GM11168 (cell line): Measurements from ENCODE around the gene GGA3.
"Not testable (repeated sequence)": the region's sequence is repeated elsewhere in the genome, so short reads cannot be mapped to it uniquely, and the experiment has no call there.

Experiments
- in situ Hi-C: fragments of 300-500 bp; cut with MboI; formaldehyde crosslinking; loops from one replicate; pipeline ENCODE4 v1.12.0; 2022; ENCODE audit warnings: low sequenced_read_pairs; ENCODE audit not compliant: unreplicated experiment

The GGA3 gene, protein sequence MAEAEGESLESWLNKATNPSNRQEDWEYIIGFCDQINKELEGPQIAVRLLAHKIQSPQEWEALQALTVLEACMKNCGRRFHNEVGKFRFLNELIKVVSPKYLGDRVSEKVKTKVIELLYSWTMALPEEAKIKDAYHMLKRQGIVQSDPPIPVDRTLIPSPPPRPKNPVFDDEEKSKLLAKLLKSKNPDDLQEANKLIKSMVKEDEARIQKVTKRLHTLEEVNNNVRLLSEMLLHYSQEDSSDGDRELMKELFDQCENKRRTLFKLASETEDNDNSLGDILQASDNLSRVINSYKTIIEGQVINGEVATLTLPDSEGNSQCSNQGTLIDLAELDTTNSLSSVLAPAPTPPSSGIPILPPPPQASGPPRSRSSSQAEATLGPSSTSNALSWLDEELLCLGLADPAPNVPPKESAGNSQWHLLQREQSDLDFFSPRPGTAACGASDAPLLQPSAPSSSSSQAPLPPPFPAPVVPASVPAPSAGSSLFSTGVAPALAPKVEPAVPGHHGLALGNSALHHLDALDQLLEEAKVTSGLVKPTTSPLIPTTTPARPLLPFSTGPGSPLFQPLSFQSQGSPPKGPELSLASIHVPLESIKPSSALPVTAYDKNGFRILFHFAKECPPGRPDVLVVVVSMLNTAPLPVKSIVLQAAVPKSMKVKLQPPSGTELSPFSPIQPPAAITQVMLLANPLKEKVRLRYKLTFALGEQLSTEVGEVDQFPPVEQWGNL

DNA sequence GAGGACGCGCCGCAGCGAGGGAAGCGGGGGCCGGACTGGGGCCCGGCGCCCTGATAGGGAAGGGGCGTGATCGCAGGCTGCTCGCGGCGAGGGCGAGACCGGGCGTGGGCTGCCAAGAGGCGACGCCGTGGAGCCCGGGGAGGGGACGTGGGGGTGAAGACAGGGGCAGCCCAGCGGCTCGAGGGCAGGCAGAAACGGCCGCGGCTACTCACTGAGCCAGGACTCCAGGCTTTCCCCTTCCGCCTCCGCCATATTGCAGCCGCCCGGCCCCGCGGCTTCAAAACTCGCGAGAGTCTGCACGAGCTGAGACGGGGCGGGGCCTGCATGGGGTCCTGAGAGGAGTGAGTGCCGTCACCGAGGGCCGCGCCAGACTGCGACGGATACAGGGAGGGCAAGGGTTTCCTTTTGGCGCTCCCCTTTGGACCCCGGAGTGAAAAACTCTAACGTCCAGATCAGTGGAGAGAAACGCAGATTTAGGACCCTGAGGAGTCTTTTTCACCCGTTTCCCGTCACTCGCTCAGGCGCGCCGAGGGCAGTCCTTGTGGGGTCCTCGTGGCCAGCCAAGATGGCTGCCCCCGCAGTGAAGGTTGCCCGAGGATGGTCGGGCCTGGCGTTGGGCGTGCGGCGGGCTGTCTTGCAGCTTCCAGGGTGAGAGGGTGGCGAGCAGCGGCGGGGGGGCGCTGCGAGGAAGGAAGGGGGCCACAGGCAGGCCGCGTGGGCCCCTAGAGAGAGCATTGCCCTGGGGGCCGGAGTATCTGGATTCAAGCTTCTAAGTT, at the start of gene GGA3, which contains the start of gene MRPS7:
Gene GGA3 (minus strand): TSS at position 271 of the 776 bp plus-strand sequence. CDS start 19 bp downstream, at position 252.
Gene MRPS7 (plus strand): TSS at position 544 of the 776 bp plus-strand sequence. CDS start 22 bp downstream, at position 566.
- in situ Hi-C loops: no loop called here

DNA sequence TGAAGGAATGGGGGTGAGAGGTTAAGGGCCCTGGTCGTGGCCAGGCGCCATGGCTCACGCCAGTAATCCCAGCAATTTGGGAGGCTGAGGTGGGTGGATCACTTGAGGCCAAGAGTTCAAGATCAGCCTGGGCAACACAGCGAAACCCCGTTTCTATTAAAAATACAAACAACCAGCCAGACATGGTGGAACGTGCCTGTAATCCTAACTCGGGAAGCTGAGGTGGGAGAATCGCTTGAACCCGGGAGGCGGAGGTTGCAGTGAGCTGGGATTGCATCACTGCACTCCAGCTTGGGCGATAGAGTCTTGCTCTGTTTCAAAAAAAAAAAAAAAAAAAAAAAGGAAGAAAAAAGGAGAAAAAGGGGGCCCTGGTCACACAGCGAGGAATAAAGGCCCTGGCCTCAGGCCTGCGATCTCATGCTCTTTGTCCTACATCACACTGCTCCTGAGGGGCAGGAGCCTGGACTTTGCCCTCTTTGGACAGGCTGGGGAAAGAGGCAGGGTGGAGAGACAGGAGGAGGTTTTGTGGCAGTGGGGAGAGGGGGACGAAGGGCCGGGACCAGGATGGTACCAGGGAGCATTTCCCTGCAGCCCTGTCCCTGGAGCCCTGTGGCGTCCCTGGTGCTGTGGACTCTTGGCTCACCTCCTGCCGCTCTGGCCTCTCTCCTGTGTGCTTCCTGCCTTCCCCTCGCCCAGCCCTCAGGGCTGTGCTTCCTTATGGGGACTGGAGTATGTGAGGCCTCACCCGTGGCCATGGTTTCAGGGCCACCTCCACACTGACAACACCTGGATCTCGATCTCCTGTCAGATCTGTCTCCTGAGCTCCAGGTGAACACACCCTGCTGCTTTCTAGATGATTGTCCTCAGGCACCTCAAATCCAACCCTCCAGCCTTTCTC, 47.6 kb upstream of the GGA3 start:
- in situ Hi-C loops: no loop called here

DNA sequence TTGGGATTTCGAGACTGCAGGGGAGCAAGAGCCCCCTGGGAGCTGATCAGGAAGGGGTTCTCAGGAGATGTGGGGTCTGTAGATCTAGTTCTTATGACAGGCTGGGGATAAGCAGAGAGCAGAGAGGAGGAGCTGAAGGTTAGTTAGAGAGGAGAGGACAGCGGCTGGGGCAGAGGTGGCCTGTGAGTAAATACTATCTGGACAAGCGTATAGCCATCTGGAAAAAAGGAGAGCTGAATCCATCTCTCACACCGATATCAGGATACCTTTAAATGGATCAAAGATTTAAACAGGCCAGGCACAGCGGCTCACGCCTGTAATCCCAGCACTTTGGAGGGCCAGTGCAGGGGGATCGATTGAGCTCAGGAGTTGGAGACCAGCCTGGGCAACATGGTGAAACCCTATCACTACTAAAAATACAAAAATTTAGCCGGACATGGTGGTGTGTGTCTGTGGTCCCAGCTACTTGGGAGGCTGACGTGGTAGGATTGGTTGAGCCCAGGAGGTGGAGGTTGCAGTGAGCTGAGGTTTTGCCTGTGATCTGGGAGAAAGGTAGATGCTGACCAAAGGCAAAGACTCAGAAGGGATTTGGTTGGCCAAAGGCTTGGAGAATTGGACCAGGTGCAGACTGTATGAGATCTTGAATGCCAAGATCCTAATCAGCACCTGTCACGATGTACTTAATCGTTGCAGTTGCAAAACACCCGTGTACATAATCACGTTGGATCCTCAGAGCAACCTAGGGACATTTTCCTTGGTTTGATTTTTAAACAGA, 46.7 kb upstream of the GGA3 start:
- in situ Hi-C loops: no loop called here

DNA sequence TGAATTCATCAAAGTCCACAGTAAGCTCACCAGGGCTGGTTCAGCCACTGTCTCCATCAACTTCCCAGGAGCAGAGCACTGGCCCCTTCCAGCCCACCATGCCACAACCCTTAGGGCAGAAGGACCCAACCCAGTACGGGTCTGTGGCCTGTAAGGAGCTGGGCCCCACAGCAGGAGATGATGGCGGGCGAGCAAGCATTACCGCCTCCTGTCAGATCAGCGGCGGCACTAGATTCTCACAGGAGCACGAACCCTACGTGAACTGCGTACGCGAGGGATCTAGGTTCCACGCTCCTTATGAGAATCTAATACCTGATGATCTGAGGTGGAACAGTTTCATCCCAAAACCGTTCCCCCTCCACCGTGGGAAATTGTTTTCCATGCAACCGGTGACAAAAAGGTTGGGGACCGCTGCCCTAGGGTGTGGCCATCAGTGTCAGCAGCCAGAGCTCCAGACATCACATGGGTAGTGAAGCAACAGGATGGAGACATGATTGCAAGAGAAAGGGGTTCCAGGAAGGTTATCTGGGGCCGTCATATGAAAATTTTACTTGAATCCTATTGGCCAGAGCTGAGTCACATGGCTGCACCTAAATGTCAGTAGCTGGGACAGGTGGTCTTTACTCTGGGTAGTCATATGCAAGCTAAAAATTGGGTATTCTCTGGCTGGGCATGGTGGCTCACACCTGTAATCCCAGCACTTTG, 40.2 kb upstream of the GGA3 start:
- in situ Hi-C loops: no loop called here

DNA sequence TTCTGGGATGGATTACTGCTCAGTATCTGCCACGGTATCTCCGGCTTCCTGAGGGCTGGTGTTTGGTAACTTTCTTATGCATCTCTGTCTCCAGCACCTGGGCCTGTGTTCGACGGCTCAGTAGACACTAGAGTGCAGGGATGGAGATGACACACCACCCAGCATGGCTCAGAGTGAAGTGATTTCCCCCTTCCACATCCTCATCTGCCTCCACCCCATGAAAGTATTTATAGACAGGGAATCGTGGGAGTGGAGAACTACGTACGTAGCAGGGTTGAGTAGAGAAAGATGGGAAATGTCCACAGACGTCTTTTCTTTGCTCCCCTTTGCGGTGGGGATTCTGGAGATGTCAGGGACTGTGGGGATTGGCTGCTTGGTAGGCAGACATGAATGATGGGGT, 39.6 kb upstream of the GGA3 start:
- in situ Hi-C loops: no loop called here

DNA sequence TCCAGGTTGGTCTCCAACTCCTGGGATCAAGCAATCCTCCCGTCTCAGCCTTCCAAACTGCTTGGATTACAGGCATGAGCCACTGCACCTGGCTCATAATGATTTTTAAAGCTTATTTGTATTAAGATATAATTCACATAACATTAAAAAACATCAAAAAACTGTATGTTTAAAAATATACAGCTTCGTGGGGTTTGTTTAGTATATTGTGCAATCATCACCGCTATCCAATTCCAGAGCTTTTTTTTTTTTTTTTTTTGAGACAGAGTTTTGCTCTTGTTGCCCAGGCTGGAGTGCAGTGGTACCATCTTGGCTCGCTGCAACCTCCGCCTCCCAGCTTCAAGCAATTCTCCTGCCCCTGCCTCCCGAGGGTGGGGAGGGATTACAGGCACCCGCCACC, 38.9 kb upstream of the GGA3 start:
- in situ Hi-C loops: no loop called here

DNA sequence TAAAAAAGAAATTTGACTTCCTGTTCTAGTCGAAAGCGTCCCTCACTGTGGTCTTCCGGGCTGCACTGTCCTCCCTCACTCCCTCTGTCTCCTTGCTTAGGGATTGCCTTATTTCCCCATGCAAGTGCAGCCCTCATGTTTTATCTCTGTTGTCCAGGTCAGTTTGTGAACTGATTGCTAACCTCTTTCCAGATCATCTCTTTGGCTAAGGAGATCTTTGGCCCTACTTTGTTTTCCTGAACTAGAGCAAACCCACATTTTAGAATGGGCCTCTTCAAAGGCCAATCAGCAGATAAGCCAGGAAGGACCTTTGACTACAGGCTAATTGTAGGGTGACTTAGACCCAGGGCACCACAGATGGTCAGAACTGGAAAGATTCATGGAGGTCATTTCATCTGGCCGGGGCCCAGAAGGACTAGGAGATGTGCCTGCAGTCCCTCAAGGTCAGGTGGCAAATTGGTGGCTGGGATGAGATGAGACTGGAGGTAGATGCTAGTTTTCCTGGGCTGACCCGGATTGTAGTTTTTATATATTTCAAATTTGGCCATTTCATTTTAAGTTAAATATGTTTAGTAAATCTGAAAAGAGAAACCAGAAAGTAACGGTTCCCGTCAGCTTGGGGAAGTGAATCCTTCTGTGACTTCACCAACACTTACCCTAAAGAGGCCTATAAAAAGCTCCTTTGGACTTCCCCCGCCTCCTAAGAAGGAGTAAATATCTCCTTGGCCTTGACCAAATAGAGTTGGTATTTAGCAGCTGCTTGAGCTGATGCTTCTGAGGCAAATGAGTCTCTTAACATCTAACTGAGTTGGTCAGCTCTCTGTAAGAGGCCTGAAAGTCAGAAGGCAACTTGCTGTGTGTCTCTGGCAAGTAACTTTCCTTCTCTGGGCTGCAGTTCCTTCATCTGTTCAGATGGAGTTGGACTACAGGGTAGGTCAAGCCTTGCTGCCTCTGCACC, 34.1 kb upstream of the GGA3 start:
- in situ Hi-C loops: no loop called here

DNA sequence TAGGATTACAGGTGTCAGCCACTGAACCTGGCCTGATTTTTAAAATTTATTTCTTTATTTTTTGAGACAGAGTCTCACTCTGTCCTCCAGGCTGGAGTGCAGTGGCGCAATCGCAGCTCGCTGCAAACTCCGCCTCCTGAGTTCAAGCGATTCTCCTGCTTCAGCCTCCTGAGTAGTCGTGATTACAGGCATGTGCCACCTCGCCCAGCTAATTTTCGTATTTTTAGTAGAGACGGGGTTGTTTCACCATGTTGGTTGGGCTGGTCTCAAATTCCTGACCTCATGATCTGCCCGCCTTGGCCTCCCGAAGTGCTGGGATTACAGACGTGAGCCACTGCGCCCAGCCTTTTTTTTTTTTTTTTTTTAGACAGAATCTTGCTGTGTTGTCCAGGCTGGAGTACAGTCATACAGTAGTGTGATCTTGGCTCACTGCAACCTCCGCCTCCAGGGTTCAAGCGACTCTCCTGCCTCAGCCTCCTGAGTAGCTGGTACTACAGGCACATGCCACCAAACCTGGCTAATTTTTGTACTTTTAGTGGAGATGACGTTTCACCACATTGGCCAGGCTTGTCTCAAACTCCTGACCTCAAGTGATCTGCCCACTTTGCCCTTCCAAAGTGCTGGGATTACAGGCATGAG, 31.5 kb upstream of the GGA3 start:
- in situ Hi-C loops: not testable (repeated sequence)

DNA sequence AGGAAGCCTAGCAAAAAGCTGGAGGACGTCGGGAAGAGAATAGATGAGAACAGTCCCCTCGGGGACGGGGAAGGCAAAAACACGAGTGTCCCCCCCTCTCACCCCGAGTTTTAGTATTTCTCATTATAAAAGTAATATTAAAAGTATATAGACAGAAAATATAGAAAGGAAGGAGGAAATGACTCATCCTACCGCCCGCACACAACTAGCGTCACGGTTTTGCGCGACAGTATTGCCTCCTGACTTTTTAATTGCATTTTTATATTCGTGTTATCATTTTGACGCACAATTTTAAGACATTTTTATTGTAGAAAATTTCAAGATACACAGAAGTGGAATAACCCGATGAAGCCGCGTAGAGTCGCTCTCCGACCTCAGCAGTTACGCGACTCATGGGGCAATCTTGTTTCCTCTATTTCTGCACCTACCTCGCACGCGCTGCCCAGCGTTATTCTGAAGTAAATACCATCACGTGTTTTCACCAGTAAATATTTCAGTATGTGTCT, 28.5 kb upstream of the GGA3 start:
- in situ Hi-C loops: no loop called here

DNA sequence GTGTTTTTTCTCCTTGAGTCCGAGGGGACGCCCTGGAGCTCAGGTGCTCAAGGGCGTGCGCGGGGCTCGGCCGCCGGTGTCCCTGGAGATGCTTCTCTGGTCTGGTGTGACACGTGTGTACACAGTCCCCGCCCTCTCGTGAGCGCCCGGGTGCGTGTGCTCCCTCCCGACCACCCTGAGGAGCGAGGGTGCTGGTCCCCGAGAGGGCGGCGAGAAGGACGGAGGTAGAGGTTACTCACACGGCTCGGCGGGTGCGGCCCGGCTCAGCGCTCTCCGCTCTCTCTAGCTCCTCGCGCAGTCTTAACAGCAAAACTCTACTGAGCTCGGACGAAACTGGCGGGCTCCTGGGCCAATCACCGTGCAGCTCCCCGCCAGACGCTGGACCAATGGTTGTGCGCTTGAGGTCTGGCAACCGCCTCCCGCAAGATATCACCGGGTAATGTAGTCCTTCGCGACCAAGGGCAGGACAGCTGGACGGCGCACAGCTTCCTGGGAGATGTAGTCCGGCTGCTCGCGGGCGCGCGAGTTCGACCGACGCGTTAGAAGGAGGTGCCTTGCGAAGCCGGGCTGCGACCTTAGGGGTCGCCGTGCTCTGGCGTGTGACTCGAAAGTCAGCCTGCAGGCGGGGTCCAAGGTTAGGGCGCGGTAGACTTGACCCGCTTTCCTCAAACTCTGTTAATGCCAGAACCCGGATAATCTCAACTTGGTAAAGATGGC, 27.9 kb upstream of the GGA3 start, which contains the start of gene SLC25A19:
Gene SLC25A19 (minus strand): TSS at position 319 of the 717 bp plus-strand sequence. CDS start 2,669 bp downstream, outside the sequence.
- in situ Hi-C loops: no loop called here

DNA sequence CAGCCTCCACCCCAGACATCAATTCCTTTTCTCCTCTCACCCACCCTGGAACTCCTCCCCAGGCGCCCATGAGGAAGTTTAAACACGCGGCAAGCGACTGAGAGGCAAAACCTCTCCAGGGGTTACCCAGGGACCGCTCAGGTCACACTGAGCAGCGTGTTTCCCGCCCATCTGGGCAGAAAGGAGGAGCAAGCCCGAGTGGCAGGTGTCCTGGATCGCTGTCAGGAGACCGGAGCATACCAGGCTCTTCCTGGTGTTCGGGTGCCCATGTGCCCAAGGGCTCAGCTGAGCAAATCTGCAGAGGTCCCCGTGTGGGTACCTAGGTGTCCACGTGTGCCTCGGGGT, 27.3 kb upstream of the GGA3 start:
- in situ Hi-C loops: no loop called here

DNA sequence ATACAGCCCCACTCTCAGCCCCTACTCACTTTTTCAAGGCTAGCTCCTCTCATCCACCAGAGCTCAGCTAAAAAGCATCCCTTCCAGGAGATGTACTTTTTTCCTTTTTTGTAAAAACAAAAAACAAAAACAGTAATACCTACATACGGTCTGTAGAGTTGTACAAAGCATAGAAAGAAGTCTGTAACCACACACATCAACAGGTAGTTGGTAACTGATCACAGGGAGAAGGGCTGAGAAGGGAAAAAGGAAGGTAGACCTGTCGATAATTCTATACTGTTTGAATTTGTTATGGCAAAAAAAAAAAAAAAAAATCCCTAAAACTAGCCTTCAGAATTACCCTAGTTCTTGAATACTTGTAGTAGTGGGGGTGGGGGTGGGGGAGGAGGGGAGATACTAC, 27.0 kb upstream of the GGA3 start:
- in situ Hi-C loops: no loop called here

DNA sequence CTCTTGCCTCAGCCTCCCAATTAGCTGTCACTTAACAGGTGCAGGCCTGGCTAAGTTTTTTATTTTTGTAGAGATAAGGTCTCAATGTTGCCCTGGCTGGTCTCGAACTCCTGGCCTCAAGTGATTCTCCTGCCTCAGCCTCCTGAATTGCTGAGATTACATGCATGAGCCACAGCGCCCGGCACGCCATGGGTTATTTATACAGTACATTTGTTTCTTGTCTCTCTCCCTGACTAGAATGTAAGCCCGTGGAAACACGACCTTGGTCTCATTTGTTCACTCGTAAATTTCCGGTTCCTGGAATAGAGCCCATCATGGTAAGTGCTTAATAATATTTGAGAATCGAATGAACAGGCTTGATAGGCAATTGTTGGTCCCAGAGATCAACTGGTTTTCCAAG, 25.8 kb upstream of the GGA3 start:
- in situ Hi-C loops: no loop called here

DNA sequence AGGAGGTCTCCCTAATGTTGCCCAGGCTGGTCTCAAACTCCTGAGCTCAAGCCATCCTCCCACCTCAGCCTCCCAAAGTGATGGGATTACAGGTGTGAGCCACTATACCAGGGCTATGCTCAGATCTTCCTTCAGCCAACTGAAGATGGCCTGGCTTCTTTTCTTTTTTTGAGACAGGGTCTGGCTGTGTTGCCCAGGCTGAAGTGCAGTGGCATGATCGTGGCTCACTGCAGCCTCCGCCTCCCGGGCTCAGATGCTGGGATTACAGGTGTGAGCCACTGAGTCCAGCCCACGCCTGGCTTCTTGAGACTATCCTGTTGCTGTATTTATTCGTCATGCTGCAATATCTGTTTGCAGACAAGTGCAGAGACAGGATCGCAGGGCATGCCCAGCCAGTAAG, 23.7 kb upstream of the GGA3 start:
- in situ Hi-C loops: no loop called here

DNA sequence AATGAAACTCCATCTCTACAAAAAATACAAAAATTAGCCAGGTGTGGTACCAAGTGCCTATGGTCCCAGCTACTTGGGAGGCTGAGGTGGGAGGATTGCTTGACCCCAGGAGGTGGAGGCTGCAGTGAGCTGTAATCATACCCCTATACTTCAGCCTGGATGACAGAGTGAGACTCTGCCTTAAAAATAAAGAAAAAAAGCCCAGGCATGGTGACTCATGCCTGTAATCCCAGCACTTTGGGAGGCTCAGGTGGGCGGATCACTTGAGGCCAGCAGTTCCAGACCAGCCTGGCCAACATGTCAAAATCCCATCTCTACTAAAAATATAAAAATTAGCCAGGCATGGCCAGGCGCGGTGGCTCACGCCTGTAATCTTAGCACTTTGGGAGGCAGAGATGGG, 18.8 kb upstream of the GGA3 start:
- in situ Hi-C loops: not testable (repeated sequence)

DNA sequence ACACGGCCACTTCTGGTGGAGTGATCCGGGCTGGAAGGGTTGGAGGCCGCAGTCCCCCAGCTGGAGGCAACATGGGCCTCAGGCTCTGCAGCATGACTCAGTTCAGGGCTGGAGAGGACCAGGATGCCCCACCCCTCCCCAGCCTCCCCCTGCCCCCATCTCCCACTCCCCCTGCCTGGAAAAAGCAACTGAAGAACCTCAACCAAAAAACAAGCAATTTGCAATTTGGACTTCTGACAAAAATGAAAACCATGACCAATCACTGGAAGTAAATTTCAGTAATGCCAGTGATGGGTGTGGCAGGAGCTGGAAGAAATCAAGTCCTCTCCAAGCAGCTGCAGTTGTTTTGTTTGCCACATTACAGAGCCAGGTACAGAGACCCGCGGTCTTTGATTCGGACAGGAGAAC, 16.3 kb upstream of the GGA3 start:
- in situ Hi-C loops: no loop called here
